ENCODE results near the gene MEST. TPM values are rescaled to one million over a fixed set of nuclear protein-coding genes. Genes with fewer than 3 reads are reported as not detected.
A peak's percentile ranks its signal among the peaks of the same experiment; 100 is the strongest.
"Not testable (repeated sequence)": the region's sequence is repeated elsewhere in the genome, so short reads cannot be mapped to it uniquely, and the experiment has no call there.

Gene MEST
- total and polyA plus RNA-seq, 8 donors = 17.0 to 56.4 (median 26.8) TPM

DNA sequence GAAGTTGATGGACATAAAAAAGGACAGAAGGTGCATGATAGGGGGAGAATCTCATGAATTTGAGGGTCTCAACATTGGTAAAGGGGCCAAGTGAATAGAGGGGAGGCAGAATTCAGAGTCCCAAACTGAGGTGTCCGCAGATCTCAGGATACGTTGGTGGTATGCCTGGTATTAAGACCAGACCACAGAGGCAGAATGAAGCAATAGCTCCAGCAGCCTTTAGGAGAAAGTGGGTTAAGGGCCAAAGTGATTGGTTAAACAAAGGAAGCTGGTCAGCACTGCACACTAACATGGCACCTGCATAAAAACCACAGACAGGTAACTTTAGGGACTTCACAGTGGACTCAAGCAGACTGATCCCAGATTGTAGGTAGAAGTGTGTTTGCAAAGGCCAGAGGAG, 37.5 kb downstream of the MEST start:
- DNase-seq (no peak), ATAC-seq (no peak), FAIRE-seq (no peak)
- Histone ChIP-seq H3K27ac (no peak overlapping the region), H3K4me3 (no peak overlapping the region), H3K9me3 (no peaks in the 10 kb centered on the region), H3K4me1 (no peaks in the 10 kb centered on the region), H3K27me3 (no peaks in the 10 kb centered on the region), H3K36me3 (no peaks in the 10 kb centered on the region)
- WGBS, 2 donors = 93 to 96% methylated on average over 2 of the region's 2 CpGs
- intact Hi-C loops (cut with DNase I) = no loop called here
- TF ChIP-seq, protein P1, sequence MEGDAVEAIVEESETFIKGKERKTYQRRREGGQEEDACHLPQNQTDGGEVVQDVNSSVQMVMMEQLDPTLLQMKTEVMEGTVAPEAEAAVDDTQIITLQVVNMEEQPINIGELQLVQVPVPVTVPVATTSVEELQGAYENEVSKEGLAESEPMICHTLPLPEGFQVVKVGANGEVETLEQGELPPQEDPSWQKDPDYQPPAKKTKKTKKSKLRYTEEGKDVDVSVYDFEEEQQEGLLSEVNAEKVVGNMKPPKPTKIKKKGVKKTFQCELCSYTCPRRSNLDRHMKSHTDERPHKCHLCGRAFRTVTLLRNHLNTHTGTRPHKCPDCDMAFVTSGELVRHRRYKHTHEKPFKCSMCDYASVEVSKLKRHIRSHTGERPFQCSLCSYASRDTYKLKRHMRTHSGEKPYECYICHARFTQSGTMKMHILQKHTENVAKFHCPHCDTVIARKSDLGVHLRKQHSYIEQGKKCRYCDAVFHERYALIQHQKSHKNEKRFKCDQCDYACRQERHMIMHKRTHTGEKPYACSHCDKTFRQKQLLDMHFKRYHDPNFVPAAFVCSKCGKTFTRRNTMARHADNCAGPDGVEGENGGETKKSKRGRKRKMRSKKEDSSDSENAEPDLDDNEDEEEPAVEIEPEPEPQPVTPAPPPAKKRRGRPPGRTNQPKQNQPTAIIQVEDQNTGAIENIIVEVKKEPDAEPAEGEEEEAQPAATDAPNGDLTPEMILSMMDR (IDR thresholded peaks at IDR 0.05) = no peak

DNA sequence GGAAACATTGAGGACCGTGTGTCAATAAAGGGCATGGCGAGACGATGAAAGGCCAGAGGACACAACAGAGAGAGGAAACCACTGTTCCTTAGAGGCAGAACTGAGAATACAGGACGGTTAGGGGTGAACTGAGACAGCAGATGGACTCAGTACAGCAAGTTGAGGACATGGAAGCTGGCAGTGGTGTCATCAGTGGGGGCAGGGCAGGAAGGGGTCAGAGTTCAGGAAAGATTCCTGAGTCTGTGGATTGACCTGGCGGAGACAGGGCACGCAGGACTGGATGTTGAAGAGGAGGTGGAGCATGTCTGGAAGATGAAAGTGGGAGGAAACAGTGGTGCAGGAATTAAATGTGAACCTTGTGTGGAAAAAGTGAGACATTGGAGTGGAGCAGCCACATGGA, 46.0 kb downstream of the MEST start:
- DNase-seq; H3K36me3 ChIP-seq; H3K4me3 ChIP-seq; H3K27me3 ChIP-seq; H3K27ac ChIP-seq; H3K4me1 ChIP-seq; H3K9me3 ChIP-seq; ATAC-seq; intact Hi-C loops (cut with DNase I); FAIRE-seq: not testable (repeated sequence)
- 88% methylated on average over 6 of the region's 6 CpGs for WGBS, 2 donors

- intact Hi-C loops (cut with DNase I); H3K27me3 ChIP-seq; H3K36me3 ChIP-seq; ATAC-seq; H3K9me3 ChIP-seq; H3K4me3 ChIP-seq; H3K27ac ChIP-seq; DNase-seq; FAIRE-seq: not testable (repeated sequence)
- peaks cover 10 to 16% (median 14%) of the 10 kb centered on the region in 3 donors for H3K4me1 ChIP-seq
- WGBS, 2 donors = 93% methylated on average over 7 of the region's 7 CpGs
Measured at GRCh38 chr7:130541287-130541686, 49.4 kb downstream of the MEST start.

DNA sequence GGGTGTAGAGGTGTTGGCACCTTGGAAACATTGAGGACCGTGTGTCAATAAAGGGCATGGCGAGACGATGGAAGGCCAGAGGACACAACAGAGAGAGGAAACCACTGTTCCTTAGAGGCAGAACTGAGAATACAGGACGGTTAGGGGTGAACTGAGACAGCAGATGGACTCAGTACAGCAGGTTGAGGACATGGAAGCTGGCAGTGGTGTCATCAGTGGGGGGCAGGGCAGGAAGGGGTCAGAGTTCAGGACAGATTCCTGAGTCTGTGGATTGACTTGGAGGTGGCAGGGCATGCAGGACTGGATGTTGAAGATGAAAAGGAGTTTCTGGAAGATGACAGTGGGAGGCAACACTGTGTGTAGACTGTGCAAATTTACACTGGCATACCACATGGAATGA, 50.4 kb downstream of the MEST start:
- not testable (repeated sequence) for FAIRE-seq

DNA sequence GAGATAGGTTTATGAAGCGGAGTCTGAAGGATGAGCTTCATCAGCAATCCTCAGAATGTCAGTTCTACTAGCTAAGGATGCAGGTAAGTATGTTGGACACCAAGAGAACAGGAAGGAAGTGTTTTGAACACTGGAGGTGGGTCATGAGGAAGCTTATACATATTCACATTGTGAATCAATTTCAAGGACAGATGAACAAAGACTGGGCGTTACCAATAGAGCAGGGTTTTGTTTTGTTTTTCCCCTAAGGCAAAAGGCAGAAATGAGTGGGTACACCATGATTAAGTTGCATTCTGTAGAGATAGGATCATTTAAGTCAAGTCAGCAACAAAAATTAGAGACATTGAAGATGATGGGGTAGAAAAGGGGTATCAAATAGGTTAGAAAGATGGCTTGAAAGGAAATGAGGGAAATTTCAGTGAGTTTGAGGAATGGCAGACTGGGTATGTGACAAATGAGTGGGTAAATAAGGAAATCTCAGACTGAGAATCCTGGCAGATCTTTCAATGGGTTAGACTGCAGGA, 51.7 kb downstream of the MEST start:
- peak overlapping the region in 1 of 4 donors; percentile 6 for H3K27ac ChIP-seq
- ATAC-seq = peak in 2 of 4 donors; percentile 49 to 73
- H3K4me1 ChIP-seq = peaks cover 10 to 16% (median 14%) of the 10 kb centered on the region in 3 donors
- H3K4me3 ChIP-seq = no peak overlapping the region
- intact Hi-C loops (cut with DNase I) = no loop called here
- no peaks in the 10 kb centered on the region for H3K9me3 ChIP-seq
- TF ChIP-seq, protein P1 (IDR thresholded peaks at IDR 0.05) = no peak
- H3K27me3 ChIP-seq = no peaks in the 10 kb centered on the region
- no peak for FAIRE-seq
- 66% methylated on average over 2 of the region's 2 CpGs for WGBS, 2 donors
- H3K36me3 ChIP-seq = no peaks in the 10 kb centered on the region
- no peak for DNase-seq

More for the DNA sequence above, 50.4 kb downstream of the MEST start:
- H3K36me3 ChIP-seq; ATAC-seq; H3K4me3 ChIP-seq; H3K27me3 ChIP-seq; H3K9me3 ChIP-seq; H3K27ac ChIP-seq; intact Hi-C loops (cut with DNase I); DNase-seq: not testable (repeated sequence)
- H3K4me1 ChIP-seq = peaks cover 10 to 16% (median 14%) of the 10 kb centered on the region in 3 donors
- WGBS, 2 donors = 73 to 76% methylated on average over 4 of the region's 4 CpGs

DNA sequence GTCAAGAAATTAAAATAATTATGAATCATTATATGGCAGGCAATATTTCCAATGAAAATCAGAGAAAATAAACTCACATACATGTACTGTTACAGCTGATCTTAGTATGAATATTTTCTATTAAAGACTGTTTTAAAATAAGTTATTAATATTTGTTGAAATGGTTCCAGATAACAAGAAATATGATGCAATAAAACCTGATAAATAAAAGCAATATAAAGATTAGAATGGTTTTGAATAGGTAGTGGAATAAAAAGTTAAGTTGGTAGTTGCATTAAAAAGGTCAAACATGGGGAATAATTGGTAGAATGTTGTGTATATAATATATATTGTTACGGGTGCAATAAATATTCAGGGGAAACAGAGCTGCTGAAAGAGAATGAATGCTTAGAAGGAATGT, 52.5 kb downstream of the MEST start:
- 94 to 99% methylated on average over 1 of the region's 1 CpG for WGBS, 2 donors
- intact Hi-C loops (cut with DNase I) = no loop called here
- H3K27me3 ChIP-seq = no peaks in the 10 kb centered on the region
- TF ChIP-seq, protein P1 (IDR thresholded peaks at IDR 0.05) = no peak
- ATAC-seq = no peak
- no peaks in the 10 kb centered on the region for H3K9me3 ChIP-seq
- H3K4me3 ChIP-seq = no peak overlapping the region
- no peaks in the 10 kb centered on the region for H3K36me3 ChIP-seq
- no peak for FAIRE-seq
- H3K27ac ChIP-seq = peak overlapping the region in 1 of 4 donors; percentile 6
- peaks cover 10 to 16% (median 14%) of the 10 kb centered on the region in 3 donors for H3K4me1 ChIP-seq
- no peak for DNase-seq
